Gastrocnemius medialis (tissue), 4 donors: ENCODE results near the gene PPM1L. TPM values are rescaled to one million over a fixed set of nuclear protein-coding genes. Genes with fewer than 3 reads are reported as not detected.

Source experiments
- ATAC-seq, 2 donors: fragments of 150-250 bp; one replicate each; pipeline ENCODE4 v1.9.1; 2016
- DNase-seq, 2 donors: peaks; one replicate each; pipeline ENCODE4 v3.0.0-alpha.2; 2019
- H3K27ac ChIP-seq, 4 donors: fragments of 200-600 bp; sonication (generic); 1 replicate in 1 of 4; 2 replicates in 3 of 4; pipeline ENCODE4 v1.5.1; 2016 to 2018; ENCODE audit warnings: mild to moderate bottlenecking in 2 of 4, moderate library complexity in 1 of 4
- H3K27me3 ChIP-seq, 3 donors: fragments of 200-600 bp; sonication (generic) in 2 of 3; 1 replicate in 1 of 3; 2 replicates in 2 of 3; pipeline versions ENCODE4 v1.5.1 to v1.6.0; 2016 to 2019; ENCODE audit warnings: mild to moderate bottlenecking in 1 of 3, moderate library complexity in 1 of 3
- H3K36me3 ChIP-seq, 2 donors: fragments of 200-600 bp; sonication (generic) in 1 of 2; one replicate each; pipeline ENCODE4 v1.5.1; 2017 to 2018
- H3K4me1 ChIP-seq, 2 donors: fragments of 200-600 bp; sonication (generic) in 1 of 2; one replicate each; pipeline ENCODE4 v1.5.1; 2016 to 2017; ENCODE audit warnings: mild to moderate bottlenecking in 2 of 2
- H3K4me3 ChIP-seq, 4 donors: fragments of 200-600 bp; sonication (generic) in 3 of 4; 1 replicate in 1 of 4; 2 replicates in 3 of 4; pipeline ENCODE4 v1.5.1; 2016 to 2019; ENCODE audit warnings: mild to moderate bottlenecking in 2 of 4
- H3K9me3 ChIP-seq, 3 donors: fragments of 200-600 bp; sonication (generic) in 2 of 3; 1 replicate in 1 of 3; 2 replicates in 2 of 3; pipeline ENCODE4 v1.5.1; 2016 to 2019
- POLR2A ChIP-seq, 2 donors: fragments of 450-650 bp; IDR thresholded peaks; one replicate each; pipeline ENCODE4 v1.6.1; 2017; ENCODE audit warnings: antibody characterized with exemption in 2 of 2, mild to moderate bottlenecking in 2 of 2, moderate library complexity in 2 of 2
- in situ Hi-C, 4 donors: fragments of 200-750 bp; cut with MboI; loops; one replicate each; pipeline versions ENCODE4 v1.15.0 to v1.8.0; 2017; ENCODE audit warnings: low sequenced_read_pairs in 4 of 4
- intact Hi-C: fragments of 100-400 bp; cut with DNase I; formaldehyde crosslinking; loops from one replicate; pipeline ENCODE4 v1.15.1; 2023; ENCODE audit warnings: low total_unique reads
- total RNA-seq, 4 donors: library from RNA; depleted of rRNA; stranded (reverse); fragments of >200 nt; gene quantifications; one replicate each; pipeline versions ENCODE4 v1.1.0 to v1.2.3, GENCODE V29; 2016
- TF ChIP-seq, protein P1 (sequence below), 5 experiments: fragments of 450-650 bp in 3 of 5; fragments of 200-600 bp in 2 of 5; sonication (generic) in 2 of 5; IDR thresholded peaks in 4 of 5; conservative IDR thresholded peaks in 1 of 5; 1 replicate in 4 of 5; 2 replicates in 1 of 5; pipeline ENCODE4 v1.5.1; 2016 to 2019; ENCODE audit warnings: antibody characterized with exemption in 5 of 5, mild to moderate bottlenecking in 3 of 5, moderate library complexity in 3 of 5

The PPM1L gene
- total RNA-seq, 4 donors from 2014 or later = 85.0 to 243 (median 122) TPM

DNA sequence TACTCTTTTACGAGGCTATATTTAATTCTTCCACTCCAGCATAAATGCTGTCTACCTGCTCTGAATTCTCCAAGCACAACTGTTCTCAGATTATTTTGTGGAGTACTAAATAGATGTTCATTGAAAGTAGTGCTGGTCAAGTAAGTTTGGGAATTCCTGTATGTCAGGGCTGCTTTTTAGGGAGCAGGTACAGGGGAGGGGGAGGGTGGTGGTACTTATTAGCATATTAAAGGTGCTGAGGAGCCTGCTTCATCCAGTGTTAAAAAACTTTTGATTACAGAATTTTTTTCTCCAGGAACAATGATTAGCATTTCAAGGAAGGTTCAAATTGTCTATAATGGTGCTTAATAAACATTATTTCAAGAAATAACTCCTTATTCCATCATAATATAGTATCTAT, 59.2 kb downstream of the PPM1L start:
- no peak overlapping the region for H3K27ac ChIP-seq
- in situ Hi-C loops = loop anchor here in 1 of 4 donors (10.0 kb wide), 1 partner anchor 50 kb away; no protein-coding TSS in a partner anchor
- peaks cover 51 to 52% of the 10 kb centered on the region in 2 donors for H3K4me1 ChIP-seq
- TF ChIP-seq, protein P1, sequence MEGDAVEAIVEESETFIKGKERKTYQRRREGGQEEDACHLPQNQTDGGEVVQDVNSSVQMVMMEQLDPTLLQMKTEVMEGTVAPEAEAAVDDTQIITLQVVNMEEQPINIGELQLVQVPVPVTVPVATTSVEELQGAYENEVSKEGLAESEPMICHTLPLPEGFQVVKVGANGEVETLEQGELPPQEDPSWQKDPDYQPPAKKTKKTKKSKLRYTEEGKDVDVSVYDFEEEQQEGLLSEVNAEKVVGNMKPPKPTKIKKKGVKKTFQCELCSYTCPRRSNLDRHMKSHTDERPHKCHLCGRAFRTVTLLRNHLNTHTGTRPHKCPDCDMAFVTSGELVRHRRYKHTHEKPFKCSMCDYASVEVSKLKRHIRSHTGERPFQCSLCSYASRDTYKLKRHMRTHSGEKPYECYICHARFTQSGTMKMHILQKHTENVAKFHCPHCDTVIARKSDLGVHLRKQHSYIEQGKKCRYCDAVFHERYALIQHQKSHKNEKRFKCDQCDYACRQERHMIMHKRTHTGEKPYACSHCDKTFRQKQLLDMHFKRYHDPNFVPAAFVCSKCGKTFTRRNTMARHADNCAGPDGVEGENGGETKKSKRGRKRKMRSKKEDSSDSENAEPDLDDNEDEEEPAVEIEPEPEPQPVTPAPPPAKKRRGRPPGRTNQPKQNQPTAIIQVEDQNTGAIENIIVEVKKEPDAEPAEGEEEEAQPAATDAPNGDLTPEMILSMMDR (IDR thresholded peaks at IDR 0.05 in 4 of 5, conservative IDR thresholded peaks at IDR 0.05 in 1 of 5) = no peak
- TF ChIP-seq POLR2A (IDR thresholded peaks at IDR 0.05) = no peak
- H3K36me3 ChIP-seq = no peaks in the 10 kb centered on the region
- no peak overlapping the region for H3K4me3 ChIP-seq
- no peaks in the 10 kb centered on the region for H3K9me3 ChIP-seq
- ATAC-seq (no peak), DNase-seq (no peak)
- intact Hi-C loops = no loop called here
- H3K27me3 ChIP-seq = no peaks in the 10 kb centered on the region

DNA sequence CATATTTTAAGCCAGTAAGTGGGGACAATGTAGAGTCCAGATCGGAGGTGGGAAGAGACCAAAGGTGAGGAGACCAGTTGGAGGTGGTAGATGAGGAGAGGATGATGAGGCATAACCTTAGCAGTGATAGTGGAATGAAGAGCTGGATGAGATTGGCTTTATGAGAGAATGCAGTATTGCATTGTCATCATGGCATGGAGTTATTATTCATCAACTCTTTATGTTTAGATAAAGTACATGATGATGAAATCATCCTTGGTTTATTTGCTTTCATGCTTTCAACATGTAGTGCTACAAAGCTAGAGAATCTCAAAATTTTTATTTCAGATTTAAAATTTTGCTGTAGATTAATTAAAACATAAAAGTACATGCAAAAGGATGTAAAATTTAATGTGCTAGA, 64.0 kb downstream of the PPM1L start:
- in situ Hi-C loops (no loop called here), intact Hi-C loops (no loop called here)
- Histone ChIP-seq H3K36me3 (no peaks in the 10 kb centered on the region), H3K4me1 (peaks cover 36 to 47% of the 10 kb centered on the region in 2 donors), H3K9me3 (no peaks in the 10 kb centered on the region), H3K27me3 (no peaks in the 10 kb centered on the region), H3K4me3 (no peak overlapping the region), H3K27ac (no peak overlapping the region)
- TF ChIP-seq POLR2A (IDR thresholded peaks at IDR 0.05) = no peak
- TF ChIP-seq, protein P1 (IDR thresholded peaks at IDR 0.05 in 4 of 5, conservative IDR thresholded peaks at IDR 0.05 in 1 of 5) = no peak
- DNase-seq (no peak), ATAC-seq (no peak)

DNA sequence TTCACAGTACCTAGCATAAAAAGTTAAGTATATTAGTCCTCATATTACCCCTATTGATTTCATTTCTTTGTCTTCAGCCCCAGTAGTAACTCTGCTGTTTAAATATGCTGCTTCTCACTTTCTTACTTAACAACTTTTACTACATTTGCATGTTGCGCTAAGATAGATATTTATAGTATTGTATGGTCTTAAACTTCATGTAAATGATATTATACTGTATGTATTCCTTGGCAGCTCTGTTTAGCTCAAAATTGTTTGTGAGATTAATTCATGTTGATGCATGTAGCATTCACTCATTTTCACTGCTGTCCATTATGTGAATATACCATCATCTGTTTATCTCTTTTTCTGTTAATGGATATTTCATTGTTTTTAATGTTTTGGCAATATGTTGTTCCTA, 64.4 kb downstream of the PPM1L start:
- Histone ChIP-seq H3K9me3 (no peaks in the 10 kb centered on the region), H3K36me3 (no peaks in the 10 kb centered on the region), H3K27me3 (no peaks in the 10 kb centered on the region), H3K27ac (no peak overlapping the region), H3K4me3 (no peak overlapping the region), H3K4me1 (peaks cover 37 to 51% of the 10 kb centered on the region in 2 donors)
- in situ Hi-C loops (no loop called here), intact Hi-C loops (no loop called here)
- no peak for DNase-seq
- TF ChIP-seq, protein P1 (IDR thresholded peaks at IDR 0.05 in 4 of 5, conservative IDR thresholded peaks at IDR 0.05 in 1 of 5) = no peak
- no peak for TF ChIP-seq POLR2A (IDR thresholded peaks at IDR 0.05)
- no peak for ATAC-seq

DNA sequence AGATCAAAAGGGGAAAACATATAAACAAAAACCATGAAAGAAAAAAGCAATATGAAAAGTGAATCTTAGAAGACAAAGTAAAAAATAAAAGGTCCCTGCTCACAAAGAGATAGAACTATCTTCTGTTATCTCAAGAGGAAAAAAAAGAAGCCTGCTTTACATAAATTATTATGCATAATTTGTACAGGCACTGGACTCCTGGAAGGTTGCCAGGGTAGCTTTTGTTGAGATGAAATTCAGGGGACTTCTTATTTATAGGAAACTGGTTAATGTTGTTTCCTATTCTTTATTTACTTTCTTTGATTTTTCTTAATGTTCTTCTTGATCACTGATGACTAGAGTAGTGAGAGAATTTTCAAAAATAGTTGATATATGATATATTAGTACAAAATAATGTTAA, 66.9 kb downstream of the PPM1L start:
- Histone ChIP-seq H3K27me3 (no peaks in the 10 kb centered on the region), H3K4me3 (no peak overlapping the region), H3K9me3 (no peaks in the 10 kb centered on the region), H3K27ac (no peak overlapping the region), H3K4me1 (peaks cover 48 to 69% of the 10 kb centered on the region in 2 donors), H3K36me3 (no peaks in the 10 kb centered on the region)
- TF ChIP-seq, protein P1 (IDR thresholded peaks at IDR 0.05 in 4 of 5, conservative IDR thresholded peaks at IDR 0.05 in 1 of 5) = no peak
- no peak for TF ChIP-seq POLR2A (IDR thresholded peaks at IDR 0.05)
- ATAC-seq = no peak
- in situ Hi-C loops (no loop called here), intact Hi-C loops (no loop called here)
- DNase-seq = no peak

DNA sequence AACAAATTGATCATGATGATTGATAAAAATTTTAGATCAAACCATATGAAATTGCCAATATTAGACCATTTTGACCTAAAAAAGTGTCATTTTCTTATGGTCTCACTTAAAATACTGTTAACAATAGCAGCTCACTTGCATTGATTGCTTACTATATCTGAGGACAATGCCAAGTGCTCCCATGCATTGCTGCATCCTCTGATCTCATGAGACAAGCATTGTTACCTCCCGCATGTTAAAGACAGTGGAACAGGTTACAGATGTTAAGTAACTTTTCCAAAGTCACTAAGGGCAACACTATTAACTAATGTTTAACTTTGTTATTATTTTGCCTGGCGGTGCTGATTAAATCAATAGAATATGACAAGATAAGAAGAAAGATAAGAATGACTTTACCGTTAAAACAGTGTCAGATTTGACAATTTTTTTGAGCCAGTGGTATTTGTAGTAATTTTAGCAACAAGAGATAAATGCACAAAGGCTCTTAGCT, 69.3 kb downstream of the PPM1L start:
- ATAC-seq (no peak), DNase-seq (no peak)
- intact Hi-C loops = no loop called here
- Histone ChIP-seq H3K4me3 (no peak overlapping the region), H3K4me1 (peaks cover 57 to 77% of the 10 kb centered on the region in 2 donors), H3K36me3 (no peaks in the 10 kb centered on the region), H3K27me3 (no peaks in the 10 kb centered on the region), H3K9me3 (no peaks in the 10 kb centered on the region), H3K27ac (no peak overlapping the region)
- TF ChIP-seq, protein P1 (IDR thresholded peaks at IDR 0.05 in 4 of 5, conservative IDR thresholded peaks at IDR 0.05 in 1 of 5) = no peak
- in situ Hi-C loops = no loop called here
